ENCODE results near the gene FAM163B.
"Not testable (repeated sequence)": the region's sequence is repeated elsewhere in the genome, so short reads cannot be mapped to it uniquely, and the experiment has no call there.

Gene FAM163B

GRCh38 chr9:133564451-133565116 is 44.6 kb downstream of the FAM163B start:
- DNase-seq, result no peak

GRCh38 chr9:133563814-133564213 is 45.4 kb downstream of the FAM163B start:
- not testable (repeated sequence) for DNase-seq

- DNase-seq, result no peak
Measured at GRCh38 chr9:133563291-133563796, 45.8 kb downstream of the FAM163B start.

GRCh38 chr9:133562611-133563290 is 46.4 kb downstream of the FAM163B start:
- DNase-seq, result no peak

GRCh38 chr9:133561976-133562554 is 47.1 kb downstream of the FAM163B start:
- no peak for DNase-seq

GRCh38 chr9:133560944-133561343 is 48.2 kb downstream of the FAM163B start:
- no peak for DNase-seq

- no peak for DNase-seq
Measured at GRCh38 chr9:133560311-133560710, 48.9 kb downstream of the FAM163B start.

- DNase-seq, result peak in 1 of 2 donors; percentile 6
Measured at GRCh38 chr9:133558191-133559126, 50.7 kb downstream of the FAM163B start.

GRCh38 chr9:133557581-133557980 is 51.6 kb downstream of the FAM163B start:
- no peak for DNase-seq

- no peak for DNase-seq
Measured at GRCh38 chr9:133556354-133556753, 52.8 kb downstream of the FAM163B start.

GRCh38 chr9:133554729-133555128 is 54.5 kb downstream of the FAM163B start:
- no peak for DNase-seq

GRCh38 chr9:133553973-133554713 is 55.0 kb downstream of the FAM163B start:
- DNase-seq, result no peak

- no peak for DNase-seq
Measured at GRCh38 chr9:133553123-133553522, 56.1 kb downstream of the FAM163B start.

- DNase-seq, result no peak
Measured at GRCh38 chr9:133552236-133552635, 57.0 kb downstream of the FAM163B start.

GRCh38 chr9:133551446-133551845 is 57.7 kb downstream of the FAM163B start:
- no peak for DNase-seq

GRCh38 chr9:133547116-133547515 is 62.1 kb downstream of the FAM163B start:
- no peak for DNase-seq

- DNase-seq, result no peak
Measured at GRCh38 chr9:133546287-133546680, 62.9 kb downstream of the FAM163B start.

GRCh38 chr9:133545494-133546286 is 63.5 kb downstream of the FAM163B start:
- DNase-seq, result no peak

- DNase-seq, result no peak
Measured at GRCh38 chr9:133543772-133544467, 65.3 kb downstream of the FAM163B start.

- no peak for DNase-seq
Measured at GRCh38 chr9:133542002-133542401, 67.2 kb downstream of the FAM163B start.

GRCh38 chr9:133540698-133541025 is 68.5 kb downstream of the FAM163B start:
- DNase-seq, result no peak

All from CD4-positive, alpha-beta T cell treated with Interferon alpha-2 for 1 hour (primary cell).